GM12865 (cell line): ENCODE results near the gene MEIS2.

Experiments
- DNase-seq: peaks from one replicate; pipeline ENCODE4 v3.0.0; 2010; ENCODE audit warnings: low read depth
- H3K4me3 ChIP-seq: 2 replicates; pipeline ENCODE4 v1.5.1; 2011; ENCODE audit warnings: mild to moderate bottlenecking, low read depth, low read length, control low read depth
- TF ChIP-seq, protein P1 (sequence below): IDR thresholded peaks from 2 replicates; pipeline ENCODE4 v1.5.1; 2011; ENCODE audit warnings: low read length, control low read depth, low read depth, inconsistent platforms; ENCODE audit not compliant: insufficient read depth; ENCODE audit errors: missing control alignments

MEIS2 gene

DNA sequence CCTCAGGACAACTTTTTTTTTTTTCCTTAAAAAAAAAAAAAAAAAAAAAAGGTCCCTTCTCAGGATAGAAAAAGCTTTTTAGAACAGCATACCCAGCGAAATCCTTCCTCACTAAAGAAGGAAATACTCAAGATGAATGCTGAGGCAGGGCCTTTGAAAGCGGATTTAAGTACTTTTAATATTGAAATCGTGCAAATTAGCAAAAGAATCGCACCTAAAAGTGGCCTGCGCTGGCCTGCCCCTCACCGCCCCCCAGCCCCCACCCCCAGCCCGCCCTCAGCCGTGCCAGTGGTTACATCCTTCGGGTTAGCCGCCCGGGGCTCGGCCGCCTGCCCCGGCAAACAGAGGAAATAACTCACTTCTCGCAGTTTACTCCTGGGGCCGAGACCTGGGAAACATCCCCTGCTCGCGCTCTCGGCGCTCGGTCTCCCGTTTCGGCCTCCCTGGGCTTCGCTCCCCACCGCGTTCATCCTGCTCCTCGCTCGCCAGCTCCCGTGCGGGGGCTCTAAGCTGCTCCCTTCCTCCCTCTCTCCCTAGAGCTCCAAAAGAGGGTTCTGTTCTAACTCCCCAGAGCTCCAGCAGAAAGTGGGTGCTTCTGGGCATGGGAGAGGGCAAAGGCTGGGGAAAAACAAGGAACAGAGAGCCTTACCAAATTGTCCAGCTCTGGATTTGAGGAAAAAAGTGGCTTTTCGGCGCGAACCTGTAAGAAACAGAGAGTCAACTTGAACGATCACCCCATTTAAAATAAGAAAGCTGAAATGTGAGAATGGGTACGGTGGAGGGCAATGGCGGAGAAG is 5.2 kb downstream of the MEIS2 start:
- no peak for DNase-seq
- TF ChIP-seq, protein P1, sequence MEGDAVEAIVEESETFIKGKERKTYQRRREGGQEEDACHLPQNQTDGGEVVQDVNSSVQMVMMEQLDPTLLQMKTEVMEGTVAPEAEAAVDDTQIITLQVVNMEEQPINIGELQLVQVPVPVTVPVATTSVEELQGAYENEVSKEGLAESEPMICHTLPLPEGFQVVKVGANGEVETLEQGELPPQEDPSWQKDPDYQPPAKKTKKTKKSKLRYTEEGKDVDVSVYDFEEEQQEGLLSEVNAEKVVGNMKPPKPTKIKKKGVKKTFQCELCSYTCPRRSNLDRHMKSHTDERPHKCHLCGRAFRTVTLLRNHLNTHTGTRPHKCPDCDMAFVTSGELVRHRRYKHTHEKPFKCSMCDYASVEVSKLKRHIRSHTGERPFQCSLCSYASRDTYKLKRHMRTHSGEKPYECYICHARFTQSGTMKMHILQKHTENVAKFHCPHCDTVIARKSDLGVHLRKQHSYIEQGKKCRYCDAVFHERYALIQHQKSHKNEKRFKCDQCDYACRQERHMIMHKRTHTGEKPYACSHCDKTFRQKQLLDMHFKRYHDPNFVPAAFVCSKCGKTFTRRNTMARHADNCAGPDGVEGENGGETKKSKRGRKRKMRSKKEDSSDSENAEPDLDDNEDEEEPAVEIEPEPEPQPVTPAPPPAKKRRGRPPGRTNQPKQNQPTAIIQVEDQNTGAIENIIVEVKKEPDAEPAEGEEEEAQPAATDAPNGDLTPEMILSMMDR: no peak
- H3K4me3 ChIP-seq: peak overlapping the region; percentile 32

GRCh38 chr15:37094333-37094914 is 5.9 kb downstream of the MEIS2 start:
- no peak overlapping the region for H3K4me3 ChIP-seq
- TF ChIP-seq, protein P1: no peak
- DNase-seq: peak; percentile 47

GRCh38 chr15:37093480-37094332 is 6.6 kb downstream of the MEIS2 start:
- no peak for DNase-seq
- TF ChIP-seq, protein P1: no peak
- no peak overlapping the region for H3K4me3 ChIP-seq

DNA sequence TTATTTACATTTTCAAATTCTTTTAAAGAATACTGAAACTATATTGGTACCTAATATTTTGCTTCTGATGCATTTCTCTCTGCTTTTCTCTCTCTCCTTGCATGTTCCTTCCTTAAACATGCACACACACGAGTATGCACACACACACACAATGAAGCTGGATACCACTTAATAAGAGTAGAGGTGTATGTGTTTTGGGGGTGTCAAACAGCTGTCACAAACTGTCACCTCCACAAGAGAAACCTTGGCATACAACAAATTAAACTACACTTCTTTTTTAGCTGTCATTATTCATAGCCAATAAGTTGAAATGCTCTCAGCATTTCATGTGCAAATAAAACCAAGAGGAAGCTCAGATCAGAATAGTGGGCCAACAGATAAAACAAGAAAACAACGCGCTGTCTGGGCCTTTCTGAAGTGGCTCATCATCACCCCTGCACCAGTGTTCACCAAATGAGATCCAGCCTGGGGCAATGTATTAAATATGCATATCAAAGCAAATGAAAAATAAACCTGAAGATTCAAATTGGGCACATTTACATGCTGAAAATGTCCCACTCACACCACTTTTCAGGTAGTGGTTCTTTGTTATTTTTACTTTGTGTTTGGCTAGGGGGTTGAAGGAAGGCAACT is 9.7 kb downstream of the MEIS2 start:
- no peak overlapping the region for H3K4me3 ChIP-seq
- no peak for DNase-seq
- TF ChIP-seq, protein P1: no peak

- no peak for DNase-seq
- TF ChIP-seq, protein P1: no peak
- H3K4me3 ChIP-seq: no peak overlapping the region
These were observed 11.9 kb downstream of the MEIS2 start for GRCh38 chr15:37088436-37088835.

- no peak for DNase-seq
- no peak overlapping the region for H3K4me3 ChIP-seq
- TF ChIP-seq, protein P1: no peak
These were observed 13.2 kb downstream of the MEIS2 start for GRCh38 chr15:37087131-37087588.
